Choroid plexus epithelial cell (primary cell): ENCODE results near the gene CHKB.

Source experiments
- DNase-seq: peaks from one replicate; pipeline ENCODE4 v3.0.0-alpha.2; 2010; ENCODE audit warnings: low read depth
- H3K4me3 ChIP-seq: 2 replicates; pipeline ENCODE4 v1.5.1; 2011; ENCODE audit warnings: low read depth, mild to moderate bottlenecking, control low read depth, low read length, moderate library complexity
- TF ChIP-seq, protein P1 (sequence below): conservative IDR thresholded peaks from 2 replicates; pipeline ENCODE4 v1.5.1; 2011; ENCODE audit warnings: low read depth, mild to moderate bottlenecking, control low read depth, inconsistent platforms, low read length, moderate library complexity

The CHKB gene

DNA sequence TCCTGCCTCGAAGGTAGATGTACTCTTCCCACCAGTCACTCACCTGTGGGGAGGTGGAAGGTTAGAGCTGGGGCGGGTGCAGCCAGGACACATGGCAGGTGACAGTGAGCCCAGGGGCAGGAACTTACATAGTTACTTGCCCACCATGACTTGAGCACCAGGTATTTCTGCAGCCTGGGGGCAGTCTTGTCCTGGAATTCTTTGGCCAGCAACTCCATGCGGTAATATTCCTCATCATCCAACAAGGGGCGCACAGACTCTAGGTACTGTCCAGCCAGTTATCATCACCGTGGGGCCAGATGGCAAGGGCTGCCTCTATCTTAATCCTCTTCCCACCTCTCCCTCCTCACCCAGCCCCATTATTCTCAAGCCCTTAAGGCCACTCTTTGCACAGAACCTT lies 6.6 kb downstream of the CHKB start:
- TF ChIP-seq, protein P1, sequence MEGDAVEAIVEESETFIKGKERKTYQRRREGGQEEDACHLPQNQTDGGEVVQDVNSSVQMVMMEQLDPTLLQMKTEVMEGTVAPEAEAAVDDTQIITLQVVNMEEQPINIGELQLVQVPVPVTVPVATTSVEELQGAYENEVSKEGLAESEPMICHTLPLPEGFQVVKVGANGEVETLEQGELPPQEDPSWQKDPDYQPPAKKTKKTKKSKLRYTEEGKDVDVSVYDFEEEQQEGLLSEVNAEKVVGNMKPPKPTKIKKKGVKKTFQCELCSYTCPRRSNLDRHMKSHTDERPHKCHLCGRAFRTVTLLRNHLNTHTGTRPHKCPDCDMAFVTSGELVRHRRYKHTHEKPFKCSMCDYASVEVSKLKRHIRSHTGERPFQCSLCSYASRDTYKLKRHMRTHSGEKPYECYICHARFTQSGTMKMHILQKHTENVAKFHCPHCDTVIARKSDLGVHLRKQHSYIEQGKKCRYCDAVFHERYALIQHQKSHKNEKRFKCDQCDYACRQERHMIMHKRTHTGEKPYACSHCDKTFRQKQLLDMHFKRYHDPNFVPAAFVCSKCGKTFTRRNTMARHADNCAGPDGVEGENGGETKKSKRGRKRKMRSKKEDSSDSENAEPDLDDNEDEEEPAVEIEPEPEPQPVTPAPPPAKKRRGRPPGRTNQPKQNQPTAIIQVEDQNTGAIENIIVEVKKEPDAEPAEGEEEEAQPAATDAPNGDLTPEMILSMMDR: peak; percentile 68
- peak; percentile 72 for DNase-seq
- H3K4me3 ChIP-seq: no peak overlapping the region

DNA sequence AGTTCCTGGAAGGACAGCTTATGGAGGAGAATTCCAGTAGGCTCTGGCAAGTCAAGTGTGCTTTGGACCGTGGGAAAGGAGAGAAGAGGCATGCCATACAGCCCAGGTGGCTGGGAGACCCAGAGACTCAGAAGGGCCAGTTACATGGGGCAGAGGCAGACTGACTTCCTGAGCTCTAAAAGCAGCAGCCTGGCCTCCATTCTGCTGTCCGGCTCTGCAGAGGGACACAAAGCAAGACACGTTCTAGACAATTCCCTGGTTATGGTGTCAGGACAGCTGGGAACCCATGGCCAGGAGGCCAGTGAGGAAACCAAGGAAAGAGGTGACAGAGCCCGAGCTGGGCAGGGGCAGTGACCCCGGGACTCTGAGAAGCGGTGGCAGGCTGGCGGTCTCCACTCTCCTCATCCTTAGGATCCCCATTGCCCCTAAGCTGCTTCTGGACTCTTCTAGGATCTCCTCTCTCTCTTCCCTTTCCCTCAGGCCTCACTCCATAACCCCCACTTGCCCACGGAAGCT lies 7.2 kb downstream of the CHKB start:
- H3K4me3 ChIP-seq: no peak overlapping the region
- DNase-seq: no peak
- TF ChIP-seq, protein P1: no peak

DNA sequence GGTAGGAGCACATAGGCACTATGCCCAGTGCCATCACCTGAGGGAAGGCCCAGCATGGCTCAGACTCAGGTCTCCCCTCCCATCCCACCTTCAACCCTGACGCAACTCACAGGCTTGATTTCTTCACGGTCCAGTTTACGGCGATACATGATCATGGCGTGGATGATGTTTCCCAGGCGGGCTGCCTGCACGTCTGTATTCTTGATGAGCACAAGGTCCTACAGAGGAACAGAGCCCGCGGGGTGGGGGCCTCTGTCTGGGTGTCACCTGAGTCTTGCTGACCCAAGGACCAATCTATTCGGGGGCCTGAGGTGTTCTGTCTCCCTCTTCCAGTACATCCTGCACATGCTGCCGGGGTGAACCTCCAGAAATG lies 8.3 kb downstream of the CHKB start:
- H3K4me3 ChIP-seq: no peak overlapping the region
- DNase-seq: no peak
- TF ChIP-seq, protein P1: no peak

DNA sequence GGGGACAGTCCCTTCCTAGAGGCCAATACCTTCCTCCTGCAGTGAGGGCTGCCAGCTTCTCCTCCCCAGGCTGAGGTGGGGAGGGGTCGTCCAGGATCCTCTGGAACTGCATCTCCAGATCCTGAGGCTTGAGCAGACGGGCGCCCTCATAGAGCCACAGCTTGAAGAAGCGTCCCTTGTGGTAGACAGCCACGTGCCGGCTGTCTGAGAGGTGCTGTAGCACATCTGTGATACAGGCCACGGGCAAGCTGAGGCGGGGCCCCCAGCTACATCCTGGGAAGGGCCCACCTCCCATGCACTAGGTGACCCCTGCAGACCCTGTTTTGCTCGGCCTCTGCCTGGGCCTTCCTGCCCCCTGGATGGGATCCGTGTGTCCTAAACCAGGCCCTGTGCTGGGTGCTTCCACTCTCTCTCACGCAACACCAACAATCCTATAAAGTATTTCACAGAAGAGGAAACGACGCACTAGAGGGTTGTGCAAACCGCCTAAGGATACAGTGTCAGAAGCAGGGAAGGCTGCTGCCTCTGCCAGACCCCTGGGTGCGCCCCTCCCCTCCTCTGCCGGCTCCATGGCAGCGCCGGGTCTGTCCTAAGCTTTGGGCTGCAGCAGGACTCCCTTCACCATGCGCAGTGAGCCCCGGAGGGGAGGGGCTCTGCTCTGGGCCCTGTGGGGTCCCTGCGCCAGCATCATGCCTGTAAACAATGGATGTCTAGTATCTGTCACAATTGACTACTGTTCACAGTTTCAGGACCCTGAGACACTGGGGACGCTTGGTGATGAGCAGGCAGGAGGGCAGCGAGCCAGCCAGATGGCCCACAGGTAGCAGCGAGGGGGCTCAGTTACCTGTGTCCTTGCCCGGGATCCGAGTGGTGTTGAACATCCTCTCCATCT lies 8.9 kb downstream of the CHKB start:
- no peak overlapping the region for H3K4me3 ChIP-seq
- TF ChIP-seq, protein P1: no peak
- DNase-seq: no peak

DNA sequence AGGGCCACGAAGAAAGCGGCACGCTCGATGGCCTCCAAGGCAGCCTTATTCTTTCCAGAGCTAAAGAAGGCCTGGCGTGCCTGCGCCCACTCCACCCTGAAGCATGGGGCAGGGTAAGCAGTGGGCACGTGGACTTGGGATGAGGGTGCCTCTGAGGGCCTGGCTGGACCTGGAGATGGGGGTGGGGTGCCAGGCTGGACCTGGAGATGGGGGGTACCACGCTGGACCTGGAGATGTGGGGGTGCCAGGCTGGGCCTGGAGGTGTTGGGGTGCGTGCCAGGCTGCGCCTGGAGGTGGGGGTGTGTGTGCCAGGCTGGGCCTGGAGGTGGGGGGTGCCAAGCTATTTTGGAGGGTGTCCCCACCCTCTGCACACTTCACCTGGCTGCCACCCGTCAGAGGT lies 9.7 kb downstream of the CHKB start:
- no peak for DNase-seq
- no peak overlapping the region for H3K4me3 ChIP-seq
- TF ChIP-seq, protein P1: no peak

DNA sequence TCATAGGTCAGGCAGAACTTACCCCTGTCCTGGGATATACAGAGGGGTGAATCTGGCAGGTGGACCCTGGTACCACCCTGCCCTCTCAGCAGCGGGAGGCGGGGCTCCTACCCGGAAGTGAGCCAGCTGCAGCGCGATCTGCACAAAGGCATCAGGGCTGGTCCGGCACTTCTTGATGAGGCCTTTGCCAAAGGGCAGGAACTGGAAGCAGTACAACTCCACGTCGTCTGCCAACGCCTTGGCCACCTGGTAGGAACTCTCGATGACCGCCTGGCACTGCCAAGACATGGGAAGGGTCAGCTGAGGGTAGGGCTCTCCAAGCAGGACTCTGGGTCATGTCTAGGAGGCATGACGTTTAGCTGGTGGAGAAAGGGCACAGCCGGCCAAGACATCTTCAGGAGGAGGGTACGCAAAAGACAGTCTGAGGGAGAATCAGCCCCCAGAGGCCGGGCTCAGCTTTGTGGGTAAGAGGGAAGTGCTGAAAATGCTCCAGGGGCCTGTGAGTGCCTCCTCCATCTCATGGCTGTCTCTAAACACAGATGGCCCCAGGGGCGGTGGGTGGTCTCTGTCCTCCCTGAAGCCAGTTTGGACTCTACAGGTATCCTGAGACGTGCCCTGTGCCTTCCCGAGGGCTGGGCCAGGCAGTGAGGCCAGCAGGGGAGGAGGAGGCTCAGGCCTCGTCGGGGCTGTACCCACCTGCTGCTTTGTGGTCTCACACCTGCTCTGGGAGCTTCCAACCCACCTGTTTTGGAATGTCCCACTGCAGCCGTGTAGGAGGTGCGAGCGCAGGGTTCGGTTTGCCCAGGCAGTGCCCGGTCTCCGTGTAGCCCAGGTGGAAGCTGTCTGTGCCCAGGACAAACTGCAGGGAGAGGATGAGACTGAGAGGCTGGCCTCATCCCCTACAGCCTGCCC lies 11.1 kb downstream of the CHKB start:
- TF ChIP-seq, protein P1: no peak

More for the DNA sequence above, 11.1 kb downstream of the CHKB start:
- H3K4me3 ChIP-seq: no peak overlapping the region
- DNase-seq: no peak
